Pancreas (tissue), 10 donors: ENCODE data around the gene ALOX5AP. TPM values are rescaled to one million over a fixed set of nuclear protein-coding genes. Genes with fewer than 3 reads are reported as not detected.

Source experiments
- ATAC-seq, 4 donors: fragments of 200-7000 bp; cut with Tn5 transposase; one replicate each; pipeline versions ENCODE4 v1.8.0 to v1.9.1; 2020; ENCODE audit warnings: mild to moderate bottlenecking in 4 of 4, moderate library complexity in 4 of 4
- DNase-seq, 6 donors: peaks; one replicate each; pipeline ENCODE4 v3.0.0-alpha.2; 2020
- FAIRE-seq: peaks from 2 replicates; lab custom pipeline; 2012; peaks lifted over from hg19 to GRCh38; lab: Jason Lieb, UNC
- H3K27ac ChIP-seq, 4 donors: fragments of 200-600 bp; sonication (generic); 1 replicate in 3 of 4; 2 replicates in 1 of 4; pipeline versions ENCODE4 v1.5.0 to v1.8.0; 2020
- H3K27me3 ChIP-seq, 4 donors: fragments of 200-600 bp; one replicate each; pipeline ENCODE4 v1.8.0; 2021
- H3K36me3 ChIP-seq, 3 donors: fragments of 200-600 bp; sonication (generic) in 1 of 3; one replicate each; pipeline versions ENCODE4 v1.5.0 to v1.8.0; 2020 to 2021
- H3K4me1 ChIP-seq, 3 donors: fragments of 200-600 bp; one replicate each; pipeline ENCODE4 v1.8.0; 2021
- H3K4me3 ChIP-seq, 4 donors: fragments of 200-600 bp; sonication (generic) in 2 of 4; one replicate each; pipeline versions ENCODE4 v1.5.0 to v1.8.0; 2020 to 2021
- H3K9me3 ChIP-seq, 4 donors: fragments of 200-600 bp; one replicate each; pipeline ENCODE4 v1.8.0; 2021
- WGBS, 2 donors: extraction: QIAGEN DNeasy Blood & Tissue Kit; methylation state at CpG; one replicate each; pipeline ENCODE4 v1.1.7; 2013; 5-methylcytosine and 5-hydroxymethylcytosine counted together
- intact Hi-C, 3 donors: fragments of 100-400 bp; cut with DNase I; formaldehyde crosslinking; loops; one replicate each; pipeline versions ENCODE4 v1.11.1 to v1.14.2; 2022
- polyA plus RNA-seq, 2 donors: library from polyadenylated mRNA; stranded (reverse); fragments of 200-250 nt; gene quantifications; one replicate each; pipeline ENCODE4 v1.2.3, GENCODE V29; 2013
- total RNA-seq, 6 donors: library from RNA; stranded (reverse); fragmentation: NEBNext Ultra II Directional in 4 of 6; extraction: Animal tissue kit (Norgen Biotek cat#: 25700) in 4 of 6; gene quantifications; one replicate each; pipeline versions ENCODE4 v1.2.1 to v1.2.4, GENCODE V29; 2021 to 2023
- TF ChIP-seq, protein P1 (sequence below), 4 donors: fragments of 200-600 bp; sonication (generic) in 3 of 4; IDR thresholded peaks; one replicate each; pipeline versions ENCODE4 v1.5.0 to v1.8.0; 2021; ENCODE audit warnings: antibody characterized with exemption in 4 of 4
- donor health status: healthy with polysubstance abuse.
- donor health status: DM: no; HTN: no; CAD: no; lungs with moderate emphysema.
- donor health status: DM: no; HTN: no; CAD: no.
- donor health status: control.
- donor health status: control.
- donor health status: Bipolar disorder and iron deficiency.
- donor health status: DM: yes; HTN: yes; CAD: no.
- donor health status: DM: no; HTN: no; CAD: no.
- donor health status: DM: no; HTN: no; CAD: no.
- donor health status: DM: yes; HTN: yes; CAD: no.

ALOX5AP gene
- total and polyA plus RNA-seq, 8 donors: 1.3 to 33.2 (median 3.6) TPM

- H3K27ac ChIP-seq: no peak overlapping the region
- no peak for FAIRE-seq
- no peaks in the 10 kb centered on the region for H3K9me3 ChIP-seq
- ATAC-seq: no peak
- no peak for DNase-seq
- intact Hi-C loops: no loop called here
- no peaks in the 10 kb centered on the region for H3K36me3 ChIP-seq
- H3K4me3 ChIP-seq: no peak overlapping the region
- 65 to 67% methylated on average over 4 of the region's 4 CpGs for WGBS, 2 donors
- H3K27me3 ChIP-seq: no peaks in the 10 kb centered on the region
- TF ChIP-seq, protein P1, sequence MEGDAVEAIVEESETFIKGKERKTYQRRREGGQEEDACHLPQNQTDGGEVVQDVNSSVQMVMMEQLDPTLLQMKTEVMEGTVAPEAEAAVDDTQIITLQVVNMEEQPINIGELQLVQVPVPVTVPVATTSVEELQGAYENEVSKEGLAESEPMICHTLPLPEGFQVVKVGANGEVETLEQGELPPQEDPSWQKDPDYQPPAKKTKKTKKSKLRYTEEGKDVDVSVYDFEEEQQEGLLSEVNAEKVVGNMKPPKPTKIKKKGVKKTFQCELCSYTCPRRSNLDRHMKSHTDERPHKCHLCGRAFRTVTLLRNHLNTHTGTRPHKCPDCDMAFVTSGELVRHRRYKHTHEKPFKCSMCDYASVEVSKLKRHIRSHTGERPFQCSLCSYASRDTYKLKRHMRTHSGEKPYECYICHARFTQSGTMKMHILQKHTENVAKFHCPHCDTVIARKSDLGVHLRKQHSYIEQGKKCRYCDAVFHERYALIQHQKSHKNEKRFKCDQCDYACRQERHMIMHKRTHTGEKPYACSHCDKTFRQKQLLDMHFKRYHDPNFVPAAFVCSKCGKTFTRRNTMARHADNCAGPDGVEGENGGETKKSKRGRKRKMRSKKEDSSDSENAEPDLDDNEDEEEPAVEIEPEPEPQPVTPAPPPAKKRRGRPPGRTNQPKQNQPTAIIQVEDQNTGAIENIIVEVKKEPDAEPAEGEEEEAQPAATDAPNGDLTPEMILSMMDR (IDR thresholded peaks at IDR 0.05): no peak
- H3K4me1 ChIP-seq: no peaks in the 10 kb centered on the region
Observed at GRCh38 chr13:30705680-30706079, 29.7 kb upstream of the ALOX5AP start.

GRCh38 chr13:30708541-30708940 lies 26.8 kb upstream of the ALOX5AP start:
- DNase-seq: no peak
- 36 to 41% methylated on average over 3 of the region's 3 CpGs for WGBS, 2 donors
- no peak for FAIRE-seq
- H3K36me3 ChIP-seq: no peaks in the 10 kb centered on the region
- H3K27ac ChIP-seq: no peak overlapping the region
- H3K27me3 ChIP-seq: no peaks in the 10 kb centered on the region
- no peak for ATAC-seq
- TF ChIP-seq, protein P1 (IDR thresholded peaks at IDR 0.05): no peak
- intact Hi-C loops: no loop called here
- H3K4me1 ChIP-seq: no peaks in the 10 kb centered on the region
- no peaks in the 10 kb centered on the region for H3K9me3 ChIP-seq
- no peak overlapping the region for H3K4me3 ChIP-seq

GRCh38 chr13:30710442-30710841 lies 24.9 kb upstream of the ALOX5AP start:
- 76 to 90% methylated on average over 3 of the region's 3 CpGs for WGBS, 2 donors
- intact Hi-C loops: no loop called here
- Histone ChIP-seq H3K4me1 (no peaks in the 10 kb centered on the region), H3K36me3 (no peaks in the 10 kb centered on the region), H3K27me3 (no peaks in the 10 kb centered on the region), H3K4me3 (no peak overlapping the region), H3K27ac (no peak overlapping the region), H3K9me3 (no peaks in the 10 kb centered on the region)
- TF ChIP-seq, protein P1 (IDR thresholded peaks at IDR 0.05): no peak
- ATAC-seq (no peak), DNase-seq (no peak), FAIRE-seq (no peak)

GRCh38 chr13:30711375-30711774 lies 24.0 kb upstream of the ALOX5AP start:
- Histone ChIP-seq H3K9me3 (no peaks in the 10 kb centered on the region), H3K27me3 (no peaks in the 10 kb centered on the region), H3K4me1 (no peaks in the 10 kb centered on the region), H3K27ac (no peak overlapping the region), H3K36me3 (no peaks in the 10 kb centered on the region), H3K4me3 (no peak overlapping the region)
- DNase-seq (no peak), ATAC-seq (no peak), FAIRE-seq (no peak)
- intact Hi-C loops: no loop called here
- 68 to 71% methylated on average over 4 of the region's 4 CpGs for WGBS, 2 donors
- TF ChIP-seq, protein P1 (IDR thresholded peaks at IDR 0.05): no peak

DNA sequence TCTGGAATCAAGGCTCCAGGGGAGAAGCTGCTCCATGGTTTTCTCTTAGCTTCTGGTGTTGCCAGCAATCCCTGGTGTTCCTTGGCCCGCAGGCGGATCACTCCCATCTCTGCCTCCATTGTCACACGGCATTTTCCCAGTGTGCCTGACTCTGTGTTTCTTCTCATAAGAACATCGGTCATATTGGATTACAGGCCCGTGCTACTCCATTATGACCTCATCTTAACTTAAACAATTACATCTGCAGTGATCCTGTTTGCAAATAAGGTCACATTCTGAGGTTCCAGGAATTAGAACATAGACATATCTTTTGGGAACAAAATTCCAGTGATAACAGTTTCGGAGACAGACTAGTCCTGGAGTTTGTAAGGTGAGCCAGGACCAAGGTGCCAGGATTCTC lies 23.5 kb upstream of the ALOX5AP start:
- WGBS, 2 donors: 87 to 91% methylated on average over 6 of the region's 6 CpGs
- H3K36me3 ChIP-seq: no peaks in the 10 kb centered on the region

More for the DNA sequence above, 23.5 kb upstream of the ALOX5AP start:
- H3K27me3 ChIP-seq: no peaks in the 10 kb centered on the region
- no peaks in the 10 kb centered on the region for H3K4me1 ChIP-seq
- FAIRE-seq (no peak), DNase-seq (no peak), ATAC-seq (no peak)
- no peak overlapping the region for H3K4me3 ChIP-seq
- TF ChIP-seq, protein P1 (IDR thresholded peaks at IDR 0.05): no peak
- intact Hi-C loops: no loop called here
- no peaks in the 10 kb centered on the region for H3K9me3 ChIP-seq
- H3K27ac ChIP-seq: no peak overlapping the region
